H1 (cell line): ENCODE results near the gene SLC22A3. TPM values are rescaled to one million over a fixed set of nuclear protein-coding genes. Genes with fewer than 3 reads are reported as not detected.

Source experiments
- ATF2 ChIP-seq: IDR thresholded peaks from 2 replicates; pipeline ENCODE4 v1.6.1; 2012; ENCODE audit warnings: low read length, inconsistent platforms
- BACH1 ChIP-seq: IDR thresholded peaks from 2 replicates; pipeline ENCODE4 v1.6.1; 2012; ENCODE audit warnings: low read length, improper control_type of control experiment
- CHD7 ChIP-seq: fragments of 300-600 bp; sonication (generic); IDR thresholded peaks from 2 replicates; pipeline ENCODE4 v1.7.1; 2012; ENCODE audit warnings: low read length, moderate library complexity, mild to moderate bottlenecking, inconsistent platforms; ENCODE audit not compliant: insufficient replicate concordance
- EZH2 ChIP-seq: fragments of 200-600 bp; sonication (generic); IDR thresholded peaks from 2 replicates; pipeline ENCODE4 v1.7.1; 2012; ENCODE audit warnings: low read depth, mild to moderate bottlenecking, moderate library complexity, low read length, inconsistent platforms; ENCODE audit not compliant: severe bottlenecking
- KDM1A ChIP-seq: fragments of 200-600, 300-600 bp; sonication (generic); IDR thresholded peaks from 2 replicates; pipeline ENCODE4 v1.7.1; 2016; ENCODE audit warnings: mild to moderate bottlenecking, low read length, borderline replicate concordance
- KDM5A ChIP-seq: fragments of 200-600 bp; IDR thresholded peaks from 2 replicates; pipeline ENCODE4 v1.7.1; 2012; ENCODE audit warnings: mild to moderate bottlenecking, low read length, inconsistent platforms, mixed read lengths
- RXRA ChIP-seq: IDR thresholded peaks from 2 replicates; pipeline ENCODE4 v1.6.1; 2011; ENCODE audit warnings: low read depth, mild to moderate bottlenecking, low read length, moderate library complexity; ENCODE audit not compliant: insufficient read depth
- SAP30 ChIP-seq: fragments of 300-600 bp; sonication (generic); IDR thresholded peaks from 2 replicates; pipeline ENCODE4 v1.7.1; 2012; ENCODE audit warnings: low read length, moderate library complexity, mild to moderate bottlenecking, inconsistent platforms; ENCODE audit not compliant: insufficient read depth, insufficient replicate concordance
- SP4 ChIP-seq: IDR thresholded peaks from 2 replicates; pipeline ENCODE4 v1.6.1; 2012; ENCODE audit warnings: low read length, inconsistent platforms
- TAF1 ChIP-seq: IDR thresholded peaks from 2 replicates; pipeline ENCODE4 v1.6.1; 2011; ENCODE audit warnings: mild to moderate bottlenecking, low read depth, low read length
- YY1 ChIP-seq: IDR thresholded peaks from 2 replicates; pipeline ENCODE4 v1.6.1; 2011; ENCODE audit warnings: low read depth, mild to moderate bottlenecking, low read length
- polyA plus RNA-seq, 7 experiments: library from polyadenylated mRNA; depleted of rRNA in 3 of 7; stranded (reverse) in 5 of 7; unstranded in 2 of 7; fragments of >200 nt in 5 of 7; fragments of 200-250 nt in 2 of 7; gene quantifications; 1 replicate in 5 of 7; 2 replicates in 1 of 7; 4 replicates in 1 of 7; pipeline versions ENCODE4 v1.2.1 to v1.2.3, GENCODE V29; 2011 to 2013; ENCODE audit warnings: missing spikeins in 2 of 7, mixed read lengths in 2 of 7
- total RNA-seq: library from RNA; stranded (reverse); fragmentation: NEBNext Ultra II Directional; extraction: Animal tissue kit (Norgen Biotek cat#: 25700); gene quantifications from 2 replicates; pipeline ENCODE4 v1.2.1, GENCODE V29; 2021

The SLC22A3 gene
- total and polyA plus RNA-seq, 2 of the 8 experiments (the other 6 are each of a cell fraction or from before 2014, with no cell fraction given): 1.0 to 2.9 TPM

GRCh38 chr6:160487116-160487515 is 138.9 kb downstream of the SLC22A3 start (continued):
- TF ChIP-seq CHD7 (no peak), SAP30 (no peak), EZH2 (no peak), TAF1 (no peak), BACH1 (no peak), KDM5A (no peak), SP4 (no peak), RXRA (no peak), KDM1A (no peak), YY1 (no peak), ATF2 (no peak)
